A673 (cell line): ENCODE data around the gene ITPR1. TPM values are rescaled to one million over a fixed set of nuclear protein-coding genes. Genes with fewer than 3 reads are reported as not detected.

ENCODE experiments used
- BruUV-seq: library from RNA; stranded (reverse); fragments of 400-500 nt; replicated peaks from 2 replicates; lab custom pipeline; 2021; lab: Mats Ljungman, UMichigan
- CTCF ChIA-PET: fragments of 300-600 bp; sonication (Branson Sonifier 250); formaldehyde crosslinking; loops from one replicate; lab custom pipeline; 2022; ENCODE audit warnings: antibody characterized with exemption; lab: Charles Lee
- POLR2A ChIA-PET: fragments of 300-600 bp; sonication (Branson Sonifier 250); formaldehyde crosslinking; loops from one replicate; lab custom pipeline; 2022; ENCODE audit warnings: antibody characterized with exemption; ENCODE audit not compliant: low non-redundant PET; lab: Charles Lee
- DNase-seq: peaks from one replicate; pipeline ENCODE4 v3.0.0-alpha.2; 2015; ENCODE audit warnings: low spot score
- H3K27ac ChIP-seq: fragments of 200-600 bp; sonication (generic); 2 replicates; pipeline ENCODE4 v1.5.1; 2016; ENCODE audit warnings: mixed run types, low read depth, mild to moderate bottlenecking, mixed read lengths, antibody characterized with exemption, low read length; ENCODE audit not compliant: poor library complexity, severe bottlenecking
- H3K27me3 ChIP-seq: fragments of 200-600 bp; sonication (generic); replicated peaks from 2 replicates; pipeline ENCODE4 v1.6.1; 2017; ENCODE audit warnings: mixed run types, low read depth, mild to moderate bottlenecking, mixed read lengths, antibody characterized with exemption, low read length; ENCODE audit not compliant: insufficient read depth, poor library complexity
- H3K36me3 ChIP-seq: fragments of 200-600 bp; sonication (generic); 2 replicates; pipeline ENCODE4 v1.6.1; 2016; ENCODE audit warnings: mixed run types, mild to moderate bottlenecking, mixed read lengths, antibody characterized with exemption, low read length; ENCODE audit not compliant: insufficient read depth, poor library complexity, severe bottlenecking
- H3K4me1 ChIP-seq: fragments of 200-600 bp; sonication (generic); 2 replicates; pipeline ENCODE4 v1.6.1; 2017; ENCODE audit warnings: mixed run types, mild to moderate bottlenecking, mixed read lengths, antibody characterized with exemption, low read length; ENCODE audit not compliant: insufficient read depth, poor library complexity, severe bottlenecking
- H3K4me3 ChIP-seq: fragments of 200-600 bp; sonication (generic); 2 replicates; pipeline ENCODE4 v1.5.1; 2016; ENCODE audit warnings: low read depth, mixed run types, mild to moderate bottlenecking, mixed read lengths, low read length; ENCODE audit not compliant: poor library complexity, severe bottlenecking
- H3K9me3 ChIP-seq: fragments of 200-600 bp; sonication (generic); 2 replicates; pipeline ENCODE4 v1.6.1; 2016; ENCODE audit warnings: mixed run types, low read depth, mild to moderate bottlenecking, mixed read lengths, antibody characterized with exemption, low read length; ENCODE audit not compliant: poor library complexity, severe bottlenecking
- CTCF ChIP-seq: fragments of 300-800, 200-600 bp; sonication (generic); conservative IDR thresholded peaks from 2 replicates; pipeline ENCODE4 v1.5.1; 2017; ENCODE audit warnings: low read depth, mild to moderate bottlenecking, antibody characterized with exemption, low read length, moderate library complexity, mixed read lengths
- EZH2 ChIP-seq: fragments of 200-600 bp; sonication (generic); IDR thresholded peaks from 2 replicates; pipeline ENCODE4 v1.6.1; 2017; ENCODE audit warnings: borderline replicate concordance, low read depth, mild to moderate bottlenecking, mixed read lengths, antibody characterized with exemption, low read length; ENCODE audit not compliant: poor library complexity, severe bottlenecking
- intact Hi-C: fragments of 100-400 bp; cut with micrococcal nuclease; formaldehyde crosslinking; loops from one replicate; pipeline ENCODE4 v1.10.0; 2022; ENCODE audit not compliant: unreplicated experiment
- total RNA-seq: library from RNA; stranded (reverse); gene quantifications from 2 replicates; pipeline ENCODE4 v1.2.3, GENCODE V29; 2021

The ITPR1 gene
- total RNA-seq, 1 experiment from 2014 or later, result 8.6 TPM

- H3K4me1 ChIP-seq, result peaks cover 20% of the 10 kb centered on the region
- no peak for DNase-seq
- CTCF ChIA-PET, result no interaction called here
Observed at GRCh38 chr3:4744405-4745234, 251.5 kb downstream of the ITPR1 start.

GRCh38 chr3:4745235-4745610, 252.1 kb downstream of the ITPR1 start:
- CTCF ChIA-PET, result no interaction called here
- Histone ChIP-seq H3K36me3 (no peaks in the 10 kb centered on the region), H3K27ac (no peak overlapping the region), H3K4me1 (peaks cover 20% of the 10 kb centered on the region), H3K4me3 (no peak overlapping the region), H3K27me3 (no peaks in the 10 kb centered on the region), H3K9me3 (no peaks in the 10 kb centered on the region)
- no peak for TF ChIP-seq CTCF
- TF ChIP-seq EZH2, result no peak
- POLR2A ChIA-PET, result no interaction called here
- no peak for DNase-seq
- BruUV-seq, result no TSS peak
- intact Hi-C loops, result no loop called here

More at GRCh38 chr3:4744405-4745234, 251.5 kb downstream of the ITPR1 start:
- intact Hi-C loops, result no loop called here
- no TSS peak for BruUV-seq
- H3K36me3 ChIP-seq, result no peaks in the 10 kb centered on the region
- H3K27me3 ChIP-seq, result no peaks in the 10 kb centered on the region
- H3K27ac ChIP-seq, result peak overlapping the region; percentile 21
- no peaks in the 10 kb centered on the region for H3K9me3 ChIP-seq
- POLR2A ChIA-PET, result no interaction called here
- no peak for TF ChIP-seq EZH2
- TF ChIP-seq CTCF, result no peak
- no peak overlapping the region for H3K4me3 ChIP-seq

- Histone ChIP-seq H3K27ac (no peak overlapping the region), H3K4me1 (peaks cover 17% of the 10 kb centered on the region), H3K9me3 (no peaks in the 10 kb centered on the region), H3K4me3 (no peak overlapping the region), H3K27me3 (no peaks in the 10 kb centered on the region), H3K36me3 (no peaks in the 10 kb centered on the region)
- ChIA-PET CTCF (no interaction called here), POLR2A (no interaction called here)
- DNase-seq, result no peak
- BruUV-seq, result no TSS peak
- TF ChIP-seq CTCF, result no peak
- TF ChIP-seq EZH2, result no peak
- intact Hi-C loops, result no loop called here
Observed at GRCh38 chr3:4746241-4746958, 253.3 kb downstream of the ITPR1 start.
